K562 (cell line): ENCODE measurements around the gene TNPO2.

Experiments
- ARID3A ChIP-seq: IDR thresholded peaks from 2 replicates; pipeline ENCODE4 v1.6.1; 2012; ENCODE audit warnings: low read depth, low read length, improper control_type of control experiment, borderline replicate concordance
- BACH1 ChIP-seq: fragments of 200-800 bp; sonication (Bioruptor generic); IDR thresholded peaks from 2 replicates; pipeline ENCODE4 v1.6.1; 2016; ENCODE audit warnings: missing genetic modification characterization, missing compliant biosample characterization
- BRCA1 ChIP-seq, 2 experiments: fragments of 450-650 bp in 1 of 2; sonication (generic) in 1 of 2; formaldehyde crosslinking in 1 of 2; IDR thresholded peaks; 2 replicates each; pipeline versions ENCODE4 v1.5.0 to v1.6.1; 2017 to 2020; ENCODE audit warnings: mild to moderate bottlenecking in 1 of 2, missing genetic modification reagents in 1 of 2
- CTCF ChIP-seq, 3 experiments: IDR thresholded peaks in 2 of 3; conservative IDR thresholded peaks in 1 of 3; 2 replicates each; pipeline ENCODE4 v1.5.1; 2011 to 2012; ENCODE audit warnings: low read length in 3 of 3, mild to moderate bottlenecking in 3 of 3, control low read depth in 2 of 3, improper control_type of control experiment in 1 of 3, inconsistent platforms in 1 of 3, low read depth in 1 of 3, mixed read lengths in 1 of 3, moderate library complexity in 1 of 3; ENCODE audit not compliant: insufficient read depth in 2 of 3
- GATA2 ChIP-seq: sonication (generic); formaldehyde crosslinking; IDR thresholded peaks from 2 replicates; pipeline ENCODE4 v1.4.0; 2020; ENCODE audit warnings: mild to moderate bottlenecking, missing genetic modification reagents
- HCFC1 ChIP-seq: IDR thresholded peaks from 2 replicates; pipeline ENCODE4 v1.6.1; 2012; ENCODE audit warnings: low read depth, low read length, improper control_type of control experiment
- KDM1A ChIP-seq, 2 experiments: fragments of 450-650 bp; IDR thresholded peaks; 2 replicates each; pipeline ENCODE4 v1.6.1; 2016; ENCODE audit warnings: mild to moderate bottlenecking in 2 of 2
- MLX ChIP-seq, 2 experiments: fragments of 450-650 bp in 1 of 2; sonication (generic) in 1 of 2; formaldehyde crosslinking; conservative IDR thresholded peaks; 2 replicates each; pipeline versions ENCODE4 v1.4.0 to v1.8.1; 2020 to 2022; ENCODE audit warnings: mild to moderate bottlenecking in 1 of 2, missing genetic modification reagents in 1 of 2
- YY1 ChIP-seq, 3 experiments: IDR thresholded peaks; 2 replicates each; pipeline ENCODE4 v1.6.1; 2011; ENCODE audit warnings: low read length in 2 of 3, mild to moderate bottlenecking in 2 of 3, moderate library complexity in 2 of 3, borderline replicate concordance in 1 of 3, control low read depth in 1 of 3, low read depth in 1 of 3; ENCODE audit not compliant: insufficient read depth in 3 of 3, insufficient replicate concordance in 2 of 3, control insufficient read depth in 1 of 3, insufficient read length in 1 of 3; ENCODE audit errors: extremely low read depth in 1 of 3
- ZNF124 ChIP-seq: sonication (generic); formaldehyde crosslinking; IDR thresholded peaks from 2 replicates; pipeline ENCODE4 v1.8.1; 2022; ENCODE audit warnings: missing genetic modification reagents
- ZNF780A ChIP-seq: fragments of 250-450 bp; sonication (Bioruptor Pico); IDR thresholded peaks from 2 replicates; pipeline ENCODE4 v1.5.0; 2021; ENCODE audit warnings: mild to moderate bottlenecking
- TF ChIP-seq, protein P1 (sequence below), 2 experiments: fragments of 450-650 bp in 1 of 2; sonication (generic) in 1 of 2; formaldehyde crosslinking in 1 of 2; IDR thresholded peaks in 1 of 2; conservative IDR thresholded peaks in 1 of 2; 2 replicates each; pipeline versions ENCODE4 v1.6.1 to v1.8.1; 2016 to 2023; ENCODE audit warnings: mild to moderate bottlenecking in 2 of 2, moderate library complexity in 2 of 2, inconsistent platforms in 1 of 2, missing genetic modification reagents in 1 of 2
- TF ChIP-seq, protein P2 (sequence below): fragments of 450-650 bp; conservative IDR thresholded peaks from 2 replicates; pipeline ENCODE4 v1.6.1; 2016; ENCODE audit warnings: missing genetic modification characterization, low read depth, mild to moderate bottlenecking, control low read depth, missing compliant biosample characterization
- TF ChIP-seq, protein P3 (sequence below): sonication (generic); formaldehyde crosslinking; IDR thresholded peaks from 2 replicates; pipeline ENCODE4 v1.9.0; 2022; ENCODE audit warnings: mild to moderate bottlenecking, missing genetic modification reagents

DNA sequence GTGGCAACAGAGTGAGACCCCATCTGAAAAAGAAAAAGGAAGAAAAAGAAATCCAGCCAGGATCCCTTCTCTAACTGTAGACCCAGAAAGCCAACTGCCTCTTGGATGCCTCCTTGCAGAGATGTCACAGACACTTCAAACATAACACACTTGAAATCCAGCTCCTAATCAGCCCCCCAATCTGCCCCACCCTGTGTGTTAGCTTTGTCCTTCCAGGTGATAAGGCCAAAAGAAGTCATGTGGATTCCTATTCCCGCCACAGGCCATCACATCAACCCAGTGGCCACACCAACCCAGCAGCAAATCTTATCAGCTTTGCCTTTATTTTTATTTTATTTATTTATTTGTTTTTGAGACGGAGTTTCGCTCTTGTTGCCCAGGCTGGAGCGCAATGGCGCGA lies 36.0 kb upstream of the TNPO2 start:
- TF ChIP-seq CTCF (IDR thresholded peaks at IDR 0.05 in 2 of 3, conservative IDR thresholded peaks at IDR 0.05 in 1 of 3; ENCODE audit: insufficient read depth in 2 of 3, low read depth in 1 of 3, low read length in 3 of 3) (no peak), BACH1 (tag) (no peak), GATA2 (CRISPR knock-in tag) (no peak), ZNF124 (CRISPR knock-in tag) (no peak), KDM1A (IDR thresholded peaks at IDR 0.05) (no peak), YY1 (IDR thresholded peaks at IDR 0.05; ENCODE audit: borderline replicate concordance in 1 of 3, control insufficient read depth in 1 of 3, extremely low read depth in 1 of 3, insufficient read depth in 3 of 3, insufficient read length in 1 of 3, insufficient replicate concordance in 2 of 3, low read depth in 1 of 3, low read length in 2 of 3) (no peak), ARID3A (no peak), MLX (CRISPR knock-in tag; conservative IDR thresholded peaks at IDR 0.05) (no peak), BRCA1 (IDR thresholded peaks at IDR 0.05) (no peak), BRCA1 (CRISPR knock-in tag; IDR thresholded peaks at IDR 0.05) (no peak), HCFC1 (no peak), ZNF780A (CRISPR knock-in tag) (no peak)
- TF ChIP-seq, protein P1, sequence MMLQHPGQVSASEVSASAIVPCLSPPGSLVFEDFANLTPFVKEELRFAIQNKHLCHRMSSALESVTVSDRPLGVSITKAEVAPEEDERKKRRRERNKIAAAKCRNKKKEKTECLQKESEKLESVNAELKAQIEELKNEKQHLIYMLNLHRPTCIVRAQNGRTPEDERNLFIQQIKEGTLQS (IDR thresholded peaks at IDR 0.05): no peak
- TF ChIP-seq, protein P1 (CRISPR knock-in tag; conservative IDR thresholded peaks at IDR 0.05): no peak
- TF ChIP-seq, protein P2, sequence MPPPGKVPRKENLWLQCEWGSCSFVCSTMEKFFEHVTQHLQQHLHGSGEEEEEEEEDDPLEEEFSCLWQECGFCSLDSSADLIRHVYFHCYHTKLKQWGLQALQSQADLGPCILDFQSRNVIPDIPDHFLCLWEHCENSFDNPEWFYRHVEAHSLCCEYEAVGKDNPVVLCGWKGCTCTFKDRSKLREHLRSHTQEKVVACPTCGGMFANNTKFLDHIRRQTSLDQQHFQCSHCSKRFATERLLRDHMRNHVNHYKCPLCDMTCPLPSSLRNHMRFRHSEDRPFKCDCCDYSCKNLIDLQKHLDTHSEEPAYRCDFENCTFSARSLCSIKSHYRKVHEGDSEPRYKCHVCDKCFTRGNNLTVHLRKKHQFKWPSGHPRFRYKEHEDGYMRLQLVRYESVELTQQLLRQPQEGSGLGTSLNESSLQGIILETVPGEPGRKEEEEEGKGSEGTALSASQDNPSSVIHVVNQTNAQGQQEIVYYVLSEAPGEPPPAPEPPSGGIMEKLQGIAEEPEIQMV: no peak
- TF ChIP-seq, protein P3, sequence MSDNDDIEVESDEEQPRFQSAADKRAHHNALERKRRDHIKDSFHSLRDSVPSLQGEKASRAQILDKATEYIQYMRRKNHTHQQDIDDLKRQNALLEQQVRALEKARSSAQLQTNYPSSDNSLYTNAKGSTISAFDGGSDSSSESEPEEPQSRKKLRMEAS (CRISPR knock-in tag): no peak
